ENCODE measurements around the gene KIFC3.

KIFC3 gene

GRCh38 chr16:57709663-57710062, 92.6 kb downstream of the KIFC3 start:
- DNase-seq, result no peak
